Duodenal mucosa (tissue), 2 donors: ENCODE results near the gene NUDT14.

Source experiments
- H3K27ac ChIP-seq: one replicate; pipeline ENCODE4 v1.7.0; 2013; ENCODE audit warnings: low read depth, low read length
- H3K27me3 ChIP-seq, 2 donors: one replicate each; pipeline ENCODE4 v1.7.0; 2013; ENCODE audit warnings: low read length in 2 of 2, control low read depth in 1 of 2; ENCODE audit not compliant: insufficient read depth in 2 of 2, control insufficient read depth in 1 of 2
- H3K36me3 ChIP-seq, 2 donors: one replicate each; pipeline ENCODE4 v1.7.0; 2013; ENCODE audit warnings: low read length in 2 of 2, control low read depth in 1 of 2; ENCODE audit not compliant: insufficient read depth in 2 of 2, control insufficient read depth in 1 of 2
- H3K4me1 ChIP-seq, 2 donors: one replicate each; pipeline ENCODE4 v1.7.0; 2013; ENCODE audit warnings: low read length in 2 of 2, control low read depth in 1 of 2; ENCODE audit not compliant: insufficient read depth in 2 of 2, control insufficient read depth in 1 of 2
- H3K4me3 ChIP-seq, 2 donors: one replicate each; pipeline ENCODE4 v1.7.0; 2013; ENCODE audit warnings: low read length in 2 of 2, low read depth in 1 of 2
- H3K9ac ChIP-seq, 2 donors: one replicate each; pipeline ENCODE4 v1.7.0; 2013; ENCODE audit warnings: low read length in 2 of 2, low read depth in 1 of 2
- H3K9me3 ChIP-seq, 2 donors: one replicate each; pipeline ENCODE4 v1.7.0; 2013; ENCODE audit warnings: low read length in 2 of 2, control low read depth in 1 of 2; ENCODE audit not compliant: control insufficient read depth in 1 of 2

The NUDT14 gene

DNA sequence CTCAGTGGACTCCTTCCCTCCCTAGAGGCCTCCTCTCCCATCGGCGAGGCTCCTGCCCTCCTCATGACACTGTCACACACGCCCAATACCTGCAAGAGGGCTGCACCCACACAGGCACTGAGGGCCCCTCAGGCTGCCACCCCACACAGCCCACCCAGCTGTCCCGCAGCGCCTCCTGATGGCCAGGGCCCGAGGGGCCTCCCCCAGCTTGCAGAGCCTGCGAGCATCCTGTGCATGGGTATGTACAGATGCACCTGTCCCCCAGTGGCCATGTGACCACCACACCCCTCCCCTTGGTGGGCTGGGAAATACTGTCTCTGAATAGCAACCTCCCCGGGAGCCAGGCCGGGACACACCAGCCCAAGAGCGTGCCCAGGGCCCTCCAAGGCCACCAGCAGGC is 19.0 kb upstream of the NUDT14 start:
- Histone ChIP-seq H3K27ac (no peak overlapping the region), H3K4me1 (peaks cover 20 to 41% of the 10 kb centered on the region in 2 donors)

DNA sequence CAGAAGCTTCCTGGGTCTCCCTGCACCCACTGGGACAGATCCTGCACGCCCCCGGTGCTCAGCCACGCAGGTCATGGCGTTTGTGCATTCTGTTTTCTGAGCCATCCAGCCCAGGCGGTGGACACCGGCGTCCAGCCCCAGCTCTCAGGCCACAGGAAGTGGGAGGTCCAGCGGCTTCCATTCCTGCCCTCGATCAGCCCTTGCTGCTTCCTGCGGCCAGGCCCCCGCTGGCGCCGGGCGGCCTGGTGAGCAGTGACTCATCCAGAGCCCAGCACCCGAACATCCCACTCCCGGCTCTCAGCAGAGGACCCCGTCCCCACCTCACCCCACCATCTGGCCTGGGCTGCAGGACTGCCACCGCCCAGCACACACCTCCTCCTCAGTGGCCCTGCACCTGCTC is 18.0 kb upstream of the NUDT14 start:
- H3K9ac ChIP-seq = no peak overlapping the region
- peaks cover 54 to 64% of the 10 kb centered on the region in 2 donors for H3K27me3 ChIP-seq
- H3K36me3 ChIP-seq = no peaks in the 10 kb centered on the region
- no peaks in the 10 kb centered on the region for H3K9me3 ChIP-seq
- no peak overlapping the region for H3K27ac ChIP-seq
- peaks cover 12 to 34% of the 10 kb centered on the region in 2 donors for H3K4me1 ChIP-seq
- no peak overlapping the region for H3K4me3 ChIP-seq

More for the DNA sequence above, 19.0 kb upstream of the NUDT14 start:
- no peak overlapping the region for H3K9ac ChIP-seq
- H3K36me3 ChIP-seq = no peaks in the 10 kb centered on the region
- peaks cover 45 to 55% of the 10 kb centered on the region in 2 donors for H3K27me3 ChIP-seq
- no peaks in the 10 kb centered on the region for H3K9me3 ChIP-seq
- H3K4me3 ChIP-seq = no peak overlapping the region

DNA sequence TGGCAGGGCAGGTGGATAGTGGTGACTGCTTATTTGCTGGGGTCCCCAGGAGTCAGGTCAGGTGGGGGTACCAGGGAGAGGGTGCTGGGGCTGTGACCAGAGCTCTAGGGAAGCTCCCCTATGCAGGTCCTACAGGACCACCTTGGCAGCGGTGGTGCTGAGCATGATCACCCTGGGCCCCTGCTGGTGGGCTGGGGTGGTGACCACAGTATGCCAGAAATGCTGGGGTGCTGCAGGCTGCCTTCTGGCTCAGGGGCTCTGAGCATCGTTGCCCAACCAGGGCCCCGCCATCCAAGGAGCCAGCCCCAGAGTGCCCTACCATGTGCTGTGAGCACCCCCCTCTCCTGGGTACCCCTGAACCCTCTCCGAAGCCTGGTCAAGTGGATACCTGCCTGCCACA is 17.5 kb upstream of the NUDT14 start:
- peaks cover 58 to 66% of the 10 kb centered on the region in 2 donors for H3K27me3 ChIP-seq
- no peaks in the 10 kb centered on the region for H3K36me3 ChIP-seq
- no peak overlapping the region for H3K4me3 ChIP-seq
- peaks cover 14 to 30% of the 10 kb centered on the region in 2 donors for H3K4me1 ChIP-seq
- no peak overlapping the region for H3K9ac ChIP-seq
- no peak overlapping the region for H3K27ac ChIP-seq
- no peaks in the 10 kb centered on the region for H3K9me3 ChIP-seq

DNA sequence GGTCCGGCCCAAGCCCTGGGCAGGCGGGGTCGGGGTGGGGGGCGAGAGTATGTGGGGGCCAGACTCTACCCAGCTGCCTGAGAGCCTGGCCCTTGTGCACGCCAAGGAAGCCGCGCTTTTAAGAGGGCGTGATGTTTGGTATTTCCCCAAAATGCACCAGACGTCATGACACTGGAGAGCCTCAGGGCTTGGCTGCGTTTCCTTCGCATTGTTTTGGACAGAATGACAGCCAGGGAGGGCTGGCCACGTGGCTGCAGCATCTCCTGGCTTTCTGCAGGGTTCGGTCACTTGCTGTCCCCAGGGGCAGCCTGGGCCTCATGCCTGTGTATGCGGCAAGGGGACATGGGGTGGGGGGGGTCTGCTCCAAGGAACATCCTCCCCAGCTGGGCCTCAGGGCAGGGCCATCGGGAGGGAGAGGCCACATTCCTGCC is 16.1 kb upstream of the NUDT14 start:
- Histone ChIP-seq H3K4me3 (no peak overlapping the region), H3K9me3 (no peaks in the 10 kb centered on the region), H3K36me3 (no peaks in the 10 kb centered on the region), H3K27me3 (peaks cover 62 to 69% of the 10 kb centered on the region in 2 donors), H3K4me1 (peaks cover 15 to 26% of the 10 kb centered on the region in 2 donors), H3K27ac (peak overlapping the region; percentile 3), H3K9ac (no peak overlapping the region)

DNA sequence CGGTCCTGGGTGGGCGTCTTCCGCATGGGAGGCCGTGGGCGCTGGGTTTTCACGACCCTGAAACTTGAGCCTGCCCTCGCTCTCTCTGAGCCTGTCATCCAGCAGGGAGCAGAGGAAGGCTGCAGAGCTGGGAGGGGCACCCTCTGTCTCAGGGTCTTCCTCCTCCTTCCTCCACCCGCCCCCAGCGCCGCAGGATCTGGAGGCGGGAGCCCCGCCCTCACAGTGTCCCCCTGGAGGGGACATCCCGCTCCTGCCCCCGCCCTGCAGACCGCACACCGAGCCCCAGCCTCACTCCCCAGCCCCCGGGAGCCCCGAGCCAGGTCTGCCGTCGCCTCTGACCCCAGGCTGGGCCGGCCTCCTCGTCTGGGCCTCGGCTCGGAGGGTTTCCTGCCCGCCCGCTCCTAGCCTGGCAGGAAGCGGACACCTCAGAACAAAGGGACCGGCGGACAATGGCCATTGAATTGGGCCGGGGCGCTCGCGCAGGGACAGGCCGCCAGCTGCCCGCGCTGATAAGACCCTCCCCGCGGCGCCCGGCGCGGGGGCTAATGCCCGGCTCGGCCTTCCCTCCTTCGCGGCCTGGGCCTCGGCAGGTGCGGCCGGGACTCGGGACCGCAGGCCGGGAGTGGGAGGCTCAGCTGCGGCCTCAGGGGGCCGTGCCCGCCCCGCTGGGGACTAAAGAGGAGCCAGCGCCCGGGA is 15.3 kb upstream of the NUDT14 start:
- Histone ChIP-seq H3K36me3 (no peaks in the 10 kb centered on the region), H3K27me3 (peaks cover 54 to 64% of the 10 kb centered on the region in 2 donors), H3K4me1 (peaks cover 15 to 26% of the 10 kb centered on the region in 2 donors), H3K27ac (no peak overlapping the region), H3K9me3 (no peaks in the 10 kb centered on the region), H3K9ac (no peak overlapping the region), H3K4me3 (no peak overlapping the region)

DNA sequence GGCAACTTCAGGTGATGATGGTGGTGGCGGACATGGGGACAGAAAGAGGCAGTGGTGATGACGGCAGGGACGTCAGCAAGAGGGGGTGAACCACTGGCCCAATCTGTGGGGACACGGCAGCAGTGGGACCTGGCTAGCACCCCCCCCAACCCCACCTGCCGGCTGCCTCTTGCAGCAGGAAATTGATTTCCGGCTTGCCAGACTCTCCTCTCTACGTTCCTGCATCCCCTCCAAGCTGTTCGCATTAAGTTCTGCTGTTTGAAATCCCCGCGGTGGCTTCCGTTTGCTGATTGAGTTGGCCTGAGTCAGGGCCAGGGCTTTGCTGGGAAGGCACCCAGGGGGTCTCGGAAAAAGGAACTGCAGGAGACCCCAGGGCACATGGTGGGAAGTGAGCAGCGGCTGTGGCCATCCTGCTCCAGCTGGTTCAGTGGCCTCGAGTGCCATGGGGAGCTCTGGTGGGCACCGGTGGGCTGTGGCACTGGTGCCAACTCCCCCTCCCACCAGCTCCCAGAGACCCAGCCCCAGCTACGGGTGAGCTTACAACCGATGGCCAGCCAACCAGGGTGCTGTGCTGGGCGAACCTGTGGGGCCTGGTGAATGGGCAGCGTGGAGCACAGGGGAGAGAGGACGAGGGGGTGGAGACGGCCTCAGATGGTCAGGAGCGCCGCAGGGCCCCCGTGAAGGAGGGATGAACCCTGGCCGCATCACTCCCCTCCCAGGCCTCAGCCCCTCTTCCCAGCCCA is 14.6 kb upstream of the NUDT14 start:
- H3K4me1 ChIP-seq = peaks cover 15 to 26% of the 10 kb centered on the region in 2 donors
- peak overlapping the region; percentile 20 for H3K27ac ChIP-seq
- no peak overlapping the region for H3K4me3 ChIP-seq
- no peaks in the 10 kb centered on the region for H3K36me3 ChIP-seq
- H3K9ac ChIP-seq = no peak overlapping the region
- H3K27me3 ChIP-seq = peaks cover 47 to 57% of the 10 kb centered on the region in 2 donors
- no peaks in the 10 kb centered on the region for H3K9me3 ChIP-seq

DNA sequence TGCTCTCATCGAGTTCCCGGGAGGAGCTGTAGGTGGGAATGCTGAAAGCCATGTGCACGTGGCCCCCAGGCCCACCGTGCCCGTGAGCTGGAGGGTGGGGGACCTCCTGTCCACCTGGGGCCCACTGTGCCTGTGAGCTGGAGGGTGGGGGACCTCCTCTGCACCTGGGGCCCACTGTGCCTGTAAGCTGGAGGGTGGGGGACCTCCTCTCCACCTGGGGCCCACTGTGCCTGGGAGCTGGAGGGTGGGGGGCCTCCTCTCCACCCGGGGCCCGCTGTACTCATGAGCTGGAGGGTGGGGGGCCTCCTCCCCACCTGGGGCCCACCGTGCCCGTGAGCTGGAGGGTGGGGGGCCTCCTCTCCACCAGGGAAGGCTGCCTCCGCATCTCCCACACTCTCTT is 13.9 kb upstream of the NUDT14 start:
- H3K9ac ChIP-seq = no peak overlapping the region
- H3K4me3 ChIP-seq = no peak overlapping the region
- H3K27ac ChIP-seq = no peak overlapping the region
- H3K9me3 ChIP-seq = no peaks in the 10 kb centered on the region
- H3K27me3 ChIP-seq = peaks cover 44 to 57% of the 10 kb centered on the region in 2 donors
- peaks cover 15 to 26% of the 10 kb centered on the region in 2 donors for H3K4me1 ChIP-seq
- no peaks in the 10 kb centered on the region for H3K36me3 ChIP-seq

DNA sequence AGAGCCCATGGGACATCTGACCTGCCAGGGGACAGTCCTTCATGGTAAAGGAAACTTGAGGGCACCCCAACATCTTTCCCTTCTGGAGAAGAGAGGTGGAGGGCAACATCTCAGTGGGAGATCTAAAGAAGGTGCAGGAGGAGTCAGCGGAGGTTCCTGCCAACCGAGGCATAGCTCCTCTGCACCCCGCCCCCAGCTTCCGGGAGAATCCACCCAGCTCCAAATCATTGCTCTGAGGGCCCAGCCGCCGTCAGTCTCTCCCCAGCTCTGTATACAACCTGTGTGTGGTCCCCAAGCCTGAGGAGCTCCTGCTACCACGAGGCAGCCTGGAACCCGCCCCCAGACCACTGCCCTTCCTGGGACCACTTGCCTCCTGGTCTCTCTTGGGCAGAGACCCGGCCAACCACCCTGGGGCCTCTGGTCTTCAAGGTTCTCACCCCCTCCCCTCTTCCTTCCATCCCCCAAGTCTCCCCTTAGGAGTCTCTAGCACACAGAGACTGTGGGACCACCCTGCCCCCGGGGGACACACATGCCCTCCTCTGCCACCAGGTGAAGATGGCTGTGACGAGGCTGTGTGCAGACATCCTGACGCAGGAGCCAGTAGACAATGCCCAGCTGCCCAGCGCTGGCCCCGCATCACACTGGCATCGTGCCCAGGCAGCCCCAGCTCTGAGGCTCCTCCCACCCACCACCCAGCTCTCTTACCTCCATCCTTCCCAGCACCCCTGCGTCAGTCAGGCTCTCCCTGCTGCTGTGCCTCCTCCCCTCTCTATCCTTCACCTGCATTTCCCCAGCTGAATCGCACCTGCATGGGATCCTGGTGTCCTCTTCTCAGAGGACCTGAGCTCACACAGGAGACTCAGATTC is 13.0 kb upstream of the NUDT14 start:
- Histone ChIP-seq H3K36me3 (no peaks in the 10 kb centered on the region), H3K4me3 (no peak overlapping the region), H3K27ac (no peak overlapping the region), H3K4me1 (peaks cover 15 to 23% of the 10 kb centered on the region in 2 donors), H3K9ac (no peak overlapping the region), H3K9me3 (no peaks in the 10 kb centered on the region), H3K27me3 (peaks cover 41 to 57% of the 10 kb centered on the region in 2 donors)

DNA sequence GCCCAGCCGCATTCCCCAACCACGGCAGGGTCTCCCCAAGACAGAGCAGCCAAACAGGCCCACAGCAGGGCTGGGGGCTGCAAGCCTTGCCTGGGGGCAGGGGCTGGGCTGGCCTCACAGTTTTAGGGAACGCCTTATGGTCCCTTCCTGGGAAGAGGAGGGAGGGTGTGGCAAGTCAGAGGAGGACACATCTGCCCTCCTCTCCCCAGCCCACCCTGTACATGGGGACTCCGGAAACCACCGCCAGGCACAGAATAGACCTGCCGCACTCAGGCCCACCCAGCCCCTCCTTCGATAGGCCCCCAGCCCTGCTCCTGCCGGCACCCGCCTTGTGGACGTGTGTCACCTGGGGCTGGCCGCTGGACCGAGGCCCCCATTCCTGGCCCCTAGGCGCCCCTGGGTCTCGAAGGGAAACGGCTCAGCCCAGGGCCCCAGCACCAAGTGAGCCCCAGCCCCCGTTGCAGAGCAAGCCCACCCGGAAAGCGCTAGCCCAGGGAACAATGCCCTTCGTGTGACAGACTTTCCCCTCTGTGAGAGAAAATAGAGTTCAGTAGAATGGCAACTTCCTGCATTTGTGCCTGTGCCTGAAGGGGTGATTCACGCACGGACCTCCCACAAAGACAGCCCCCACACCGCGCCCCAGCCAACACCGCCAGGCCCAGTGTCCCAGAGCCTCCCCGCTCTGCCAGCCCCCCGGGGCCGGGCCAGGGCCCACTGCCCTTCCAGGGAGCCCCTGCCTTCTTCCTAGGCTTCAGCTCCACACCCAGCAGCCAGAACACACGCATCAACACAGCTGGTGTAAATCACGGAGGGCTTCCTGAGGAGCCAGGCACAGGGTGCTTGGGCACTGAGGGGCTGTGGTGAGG is 12.0 kb upstream of the NUDT14 start:
- Histone ChIP-seq H3K36me3 (no peaks in the 10 kb centered on the region), H3K27me3 (peaks cover 35 to 49% of the 10 kb centered on the region in 2 donors), H3K4me1 (peaks cover 15 to 23% of the 10 kb centered on the region in 2 donors), H3K4me3 (no peak overlapping the region), H3K9ac (no peak overlapping the region), H3K27ac (no peak overlapping the region), H3K9me3 (peaks cover 0 to 4% of the 10 kb centered on the region in 2 donors)
